ENCODE results near the gene CLDND1. TPM values are rescaled to one million over a fixed set of nuclear protein-coding genes. Genes with fewer than 3 reads are reported as not detected.

The CLDND1 gene
- polyA plus RNA-seq, 2 donors = 62.8 to 82.5 TPM

DNA sequence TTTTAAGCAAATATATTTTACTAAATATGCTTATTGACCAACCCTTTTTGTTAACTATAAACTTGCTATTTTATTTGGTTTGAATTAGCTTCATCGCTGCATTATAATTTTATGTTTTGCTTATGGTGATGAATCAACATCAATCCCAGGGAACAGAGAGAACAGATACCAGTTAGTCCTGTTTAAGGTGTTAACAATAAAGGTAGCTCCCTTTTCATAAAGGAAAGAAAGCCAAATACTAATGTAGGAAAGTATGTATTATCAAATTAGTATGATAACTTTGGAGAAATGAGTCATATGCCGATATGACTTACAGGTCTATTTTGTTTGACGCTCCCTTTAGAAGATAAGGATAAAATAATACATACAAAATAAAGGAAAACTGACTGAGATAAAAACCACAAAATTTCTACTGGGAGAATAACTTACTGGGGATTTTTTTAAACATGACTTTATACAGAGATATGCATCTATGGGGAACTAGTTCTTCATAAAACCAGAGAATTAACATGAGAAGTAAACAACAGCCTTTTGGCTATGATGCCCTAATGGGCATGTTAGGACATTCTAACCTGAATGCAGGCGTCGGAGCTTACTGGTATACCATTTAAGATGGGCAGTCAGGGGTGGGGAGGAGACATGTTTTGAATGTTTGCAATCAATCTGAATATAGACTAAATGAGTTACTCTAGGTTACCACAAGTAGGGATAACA, 20.7 kb downstream of the CLDND1 start:
- Histone ChIP-seq H3K27me3 (ENCODE audit: control insufficient read depth in 1 of 2, insufficient read depth in 2 of 2, low read length in 2 of 2) (no peaks in the 10 kb centered on the region), H3K4me1 (ENCODE audit: control insufficient read depth in 2 of 2, insufficient read depth in 2 of 2, low read length in 1 of 2) (no peaks in the 10 kb centered on the region), H3K36me3 (ENCODE audit: control insufficient read depth in 2 of 2, insufficient read depth in 2 of 2, low read length in 1 of 2) (no peaks in the 10 kb centered on the region), H3K27ac (ENCODE audit: low read depth in 2 of 2, low read length in 1 of 2) (peak overlapping the region in 1 of 2 donors; percentile 21), H3K4me3 (ENCODE audit: low read depth in 1 of 2, low read length in 2 of 2) (no peak overlapping the region), H3K9me3 (ENCODE audit: control insufficient read depth in 2 of 2, insufficient read depth in 1 of 2, low read depth in 1 of 2, low read length in 1 of 2) (no peaks in the 10 kb centered on the region)
- 58 to 67% methylated on average over 5 of the region's 5 CpGs for WGBS, 2 donors

DNA sequence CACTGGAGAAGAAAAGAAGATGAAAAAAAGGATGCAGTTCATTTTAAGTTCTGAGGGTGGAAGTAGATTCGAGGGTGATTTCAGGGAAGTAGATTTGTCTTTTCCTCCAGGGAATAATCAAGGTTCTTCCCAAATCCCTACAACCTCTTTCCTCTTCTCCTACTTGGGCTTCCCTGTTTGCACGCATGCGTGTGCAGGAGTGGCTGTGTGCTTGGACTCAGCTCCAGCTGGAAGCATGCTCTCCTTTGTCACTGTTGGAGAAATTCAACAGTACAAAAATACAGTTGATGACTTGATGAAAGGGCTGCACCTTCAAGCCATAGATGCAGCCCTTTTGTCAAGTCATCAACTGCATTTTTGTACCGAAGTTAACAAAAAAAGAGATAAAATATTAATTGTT, 21.4 kb downstream of the CLDND1 start:
- Histone ChIP-seq H3K27me3 (ENCODE audit: control insufficient read depth in 1 of 2, insufficient read depth in 2 of 2, low read length in 2 of 2) (no peaks in the 10 kb centered on the region), H3K9me3 (ENCODE audit: control insufficient read depth in 2 of 2, insufficient read depth in 1 of 2, low read depth in 1 of 2, low read length in 1 of 2) (no peaks in the 10 kb centered on the region), H3K36me3 (ENCODE audit: control insufficient read depth in 2 of 2, insufficient read depth in 2 of 2, low read length in 1 of 2) (no peaks in the 10 kb centered on the region), H3K4me3 (ENCODE audit: low read depth in 1 of 2, low read length in 2 of 2) (no peak overlapping the region), H3K27ac (ENCODE audit: low read depth in 2 of 2, low read length in 1 of 2) (no peak overlapping the region), H3K4me1 (ENCODE audit: control insufficient read depth in 2 of 2, insufficient read depth in 2 of 2, low read length in 1 of 2) (no peaks in the 10 kb centered on the region)
- 76 to 85% methylated on average over 4 of the region's 4 CpGs for WGBS, 2 donors

DNA sequence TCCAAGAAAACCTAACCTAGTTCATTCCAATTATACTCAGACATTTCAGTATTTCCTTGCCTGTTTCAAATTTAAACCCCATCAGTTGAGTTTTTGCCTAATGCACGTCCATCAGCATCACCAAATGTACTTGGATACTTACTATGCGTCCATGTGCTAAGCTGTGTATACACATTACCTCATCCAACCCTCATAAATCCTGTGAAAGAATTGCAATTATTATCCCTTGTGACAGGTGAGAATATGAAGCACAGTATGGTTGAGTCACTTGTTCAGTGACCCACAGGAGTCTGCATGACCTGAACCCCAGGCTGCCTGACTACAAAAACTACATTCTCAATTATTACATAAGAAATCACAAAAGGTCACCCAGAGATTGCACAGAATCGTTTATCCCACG, 22.7 kb downstream of the CLDND1 start:
- H3K27ac ChIP-seq (ENCODE audit: low read depth in 2 of 2, low read length in 1 of 2) = no peak overlapping the region
- no peaks in the 10 kb centered on the region for H3K4me1 ChIP-seq (ENCODE audit: control insufficient read depth in 2 of 2, insufficient read depth in 2 of 2, low read length in 1 of 2)
- H3K27me3 ChIP-seq (ENCODE audit: control insufficient read depth in 1 of 2, insufficient read depth in 2 of 2, low read length in 2 of 2) = no peaks in the 10 kb centered on the region
- no peak overlapping the region for H3K4me3 ChIP-seq (ENCODE audit: low read depth in 1 of 2, low read length in 2 of 2)
- 61 to 65% methylated on average over 4 of the region's 4 CpGs for WGBS, 2 donors
- no peaks in the 10 kb centered on the region for H3K36me3 ChIP-seq (ENCODE audit: control insufficient read depth in 2 of 2, insufficient read depth in 2 of 2, low read length in 1 of 2)
- H3K9me3 ChIP-seq (ENCODE audit: control insufficient read depth in 2 of 2, insufficient read depth in 1 of 2, low read depth in 1 of 2, low read length in 1 of 2) = no peaks in the 10 kb centered on the region

DNA sequence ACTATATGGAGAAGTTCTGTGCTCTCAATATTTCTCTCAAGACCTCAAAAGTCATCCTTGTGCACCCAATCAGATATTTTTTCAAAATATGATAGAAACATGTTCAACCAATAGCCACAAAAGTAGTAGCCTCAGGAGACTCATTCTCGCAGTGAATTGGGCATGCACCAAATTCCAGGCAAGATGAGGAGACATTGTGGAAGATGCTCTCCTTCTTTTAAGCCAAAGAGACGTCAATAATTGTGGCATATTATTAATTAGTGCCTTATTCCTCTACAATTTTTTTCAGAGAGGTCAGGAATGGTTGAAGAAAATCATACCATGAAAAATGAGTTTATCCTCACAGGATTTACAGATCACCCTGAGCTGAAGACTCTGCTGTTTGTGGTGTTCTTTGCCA, 25.3 kb downstream of the CLDND1 start, which contains the start of gene OR5K2:
OR5K2 (plus strand) TSS at position 301 of the 400 bp plus-strand sequence; CDS start at position 301, 0 bp downstream.
- Histone ChIP-seq H3K4me3 (ENCODE audit: low read depth in 1 of 2, low read length in 2 of 2) (no peak within 1 kb of the TSS), H3K9me3 (ENCODE audit: control insufficient read depth in 2 of 2, insufficient read depth in 1 of 2, low read depth in 1 of 2, low read length in 1 of 2) (no peaks in the 10 kb centered on the region)
- WGBS, 2 donors = 79 to 86% methylated on average over 2 of the region's 2 CpGs

DNA sequence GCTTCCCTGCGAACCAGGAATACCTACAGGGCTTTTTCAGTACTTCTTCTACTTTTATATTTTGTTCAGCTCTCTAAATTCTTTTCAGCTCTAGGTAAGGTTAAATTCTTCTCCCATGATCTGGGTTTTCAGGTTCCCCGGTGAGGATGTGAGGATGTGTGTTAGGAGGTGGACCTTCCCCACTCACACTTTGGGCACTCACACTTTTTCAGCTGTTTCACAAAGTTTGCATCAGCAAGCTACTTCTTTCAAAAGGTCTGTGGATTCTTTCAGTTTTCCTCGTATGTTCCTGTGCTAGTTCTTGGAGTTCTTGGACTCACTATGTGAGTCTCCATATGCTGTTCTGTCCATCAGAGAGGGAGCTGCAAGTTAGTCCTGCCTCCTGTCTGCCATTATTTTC, 39.1 kb downstream of the CLDND1 start:
- H3K4me3 ChIP-seq (ENCODE audit: low read depth in 1 of 2, low read length in 2 of 2) = no peak overlapping the region
- no peaks in the 10 kb centered on the region for H3K27me3 ChIP-seq (ENCODE audit: control insufficient read depth in 1 of 2, insufficient read depth in 2 of 2, low read length in 2 of 2)
- no peaks in the 10 kb centered on the region for H3K36me3 ChIP-seq (ENCODE audit: control insufficient read depth in 2 of 2, insufficient read depth in 2 of 2, low read length in 1 of 2)
- no peak overlapping the region for H3K27ac ChIP-seq (ENCODE audit: low read depth in 2 of 2, low read length in 1 of 2)
- no peaks in the 10 kb centered on the region for H3K4me1 ChIP-seq (ENCODE audit: control insufficient read depth in 2 of 2, insufficient read depth in 2 of 2, low read length in 1 of 2)
- 87 to 88% methylated on average over 3 of the region's 3 CpGs for WGBS, 2 donors
- peaks cover 5 to 10% of the 10 kb centered on the region in 2 donors for H3K9me3 ChIP-seq (ENCODE audit: control insufficient read depth in 2 of 2, insufficient read depth in 1 of 2, low read depth in 1 of 2, low read length in 1 of 2)

More for the DNA sequence above, 25.3 kb downstream of the CLDND1 start, which contains the start of gene OR5K2:
- Histone ChIP-seq H3K4me1 (ENCODE audit: control insufficient read depth in 2 of 2, insufficient read depth in 2 of 2, low read length in 1 of 2) (no peaks in the 10 kb centered on the region), H3K36me3 (ENCODE audit: control insufficient read depth in 2 of 2, insufficient read depth in 2 of 2, low read length in 1 of 2) (no peaks in the 10 kb centered on the region), H3K27ac (ENCODE audit: low read depth in 2 of 2, low read length in 1 of 2) (no peak within 1 kb of the TSS), H3K27me3 (ENCODE audit: control insufficient read depth in 1 of 2, insufficient read depth in 2 of 2, low read length in 2 of 2) (no peaks in the 10 kb centered on the region)

DNA sequence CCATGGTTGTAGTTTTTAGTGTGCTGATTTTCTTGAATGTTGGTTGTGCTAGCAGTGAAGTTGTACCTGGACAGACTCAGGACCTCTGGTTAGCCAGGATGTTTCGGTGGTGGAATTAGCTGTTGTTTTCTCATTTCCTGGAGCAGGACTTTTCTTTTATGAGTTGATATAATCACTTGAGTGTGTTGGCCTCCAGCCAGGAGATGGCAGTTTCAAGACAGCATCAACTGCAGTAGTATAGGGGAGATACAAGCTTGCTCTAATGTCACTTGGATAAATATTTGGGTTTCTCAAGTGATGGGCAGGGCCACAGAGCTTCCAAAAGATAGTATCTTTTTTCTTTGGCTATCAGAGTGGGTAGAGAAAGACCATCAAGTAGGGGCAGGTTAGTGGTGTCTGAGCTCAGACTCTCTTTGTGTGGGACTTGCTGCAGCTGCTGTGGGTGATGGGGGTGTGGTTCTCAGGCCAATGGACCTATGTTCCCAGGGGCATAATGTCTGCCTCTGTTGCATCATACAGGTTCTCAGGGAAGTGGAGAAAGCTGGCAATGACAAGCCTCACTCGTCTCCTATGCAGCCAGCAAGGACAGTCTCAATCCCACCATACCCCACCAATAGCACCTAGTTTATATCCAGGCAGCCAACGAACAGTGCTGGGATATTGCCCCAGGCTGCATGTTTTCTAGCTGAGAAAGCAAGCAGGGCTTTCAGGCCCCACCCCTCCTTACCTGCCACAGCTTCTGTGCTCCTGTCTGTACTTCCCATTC, 39.8 kb downstream of the CLDND1 start:
- 49 to 54% methylated on average over 3 of the region's 3 CpGs for WGBS, 2 donors
- Histone ChIP-seq H3K9me3 (ENCODE audit: control insufficient read depth in 2 of 2, insufficient read depth in 1 of 2, low read depth in 1 of 2, low read length in 1 of 2) (peaks cover 5 to 10% of the 10 kb centered on the region in 2 donors), H3K27me3 (ENCODE audit: control insufficient read depth in 1 of 2, insufficient read depth in 2 of 2, low read length in 2 of 2) (no peaks in the 10 kb centered on the region), H3K4me3 (ENCODE audit: low read depth in 1 of 2, low read length in 2 of 2) (no peak overlapping the region), H3K27ac (ENCODE audit: low read depth in 2 of 2, low read length in 1 of 2) (no peak overlapping the region), H3K36me3 (ENCODE audit: control insufficient read depth in 2 of 2, insufficient read depth in 2 of 2, low read length in 1 of 2) (no peaks in the 10 kb centered on the region), H3K4me1 (ENCODE audit: control insufficient read depth in 2 of 2, insufficient read depth in 2 of 2, low read length in 1 of 2) (no peaks in the 10 kb centered on the region)

Other genes with a start within 250 kb of the CLDND1 start
- not detected for gene OR5H2, start 240.4 kb downstream of the CLDND1 start, polyA plus RNA-seq
- gene OR5K4, start 169.0 kb downstream of the CLDND1 start, polyA plus RNA-seq = not detected
- gene OR5K3, start 132.2 kb downstream of the CLDND1 start, polyA plus RNA-seq = not detected
- gene OR5K1, start 59.7 kb downstream of the CLDND1 start, polyA plus RNA-seq = not detected
- gene OR5K2, start 25.2 kb downstream of the CLDND1 start, polyA plus RNA-seq = not detected
- under 1 TPM; 0.31 to 0.86 TPM for gene GPR15, start 9.1 kb upstream of the CLDND1 start, polyA plus RNA-seq
- gene CPOX, start 70.7 kb upstream of the CLDND1 start, polyA plus RNA-seq = 10 to 100 TPM in 1 of 2 donors, 1 to 10 TPM in 1; 9.6 to 17.4 TPM
- 1 to 10 TPM; 1.8 to 4.6 TPM for gene ST3GAL6, start 240.4 kb upstream of the CLDND1 start, polyA plus RNA-seq